GM18907 (cell line): ENCODE data around the gene OR2A2.
"Not testable (repeated sequence)": the region's sequence is repeated elsewhere in the genome, so short reads cannot be mapped to it uniquely, and the experiment has no call there.

Experiments
- ATAC-seq: cut with Tn5 transposase; IDR thresholded peaks from one replicate; pipeline ENCODE4 v1.9.1; 2021; ENCODE audit warnings: mild to moderate bottlenecking, moderate library complexity; ENCODE audit not compliant: unreplicated experiment

The OR2A2 gene, protein sequence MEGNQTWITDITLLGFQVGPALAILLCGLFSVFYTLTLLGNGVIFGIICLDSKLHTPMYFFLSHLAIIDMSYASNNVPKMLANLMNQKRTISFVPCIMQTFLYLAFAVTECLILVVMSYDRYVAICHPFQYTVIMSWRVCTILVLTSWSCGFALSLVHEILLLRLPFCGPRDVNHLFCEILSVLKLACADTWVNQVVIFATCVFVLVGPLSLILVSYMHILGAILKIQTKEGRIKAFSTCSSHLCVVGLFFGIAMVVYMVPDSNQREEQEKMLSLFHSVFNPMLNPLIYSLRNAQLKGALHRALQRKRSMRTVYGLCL

DNA sequence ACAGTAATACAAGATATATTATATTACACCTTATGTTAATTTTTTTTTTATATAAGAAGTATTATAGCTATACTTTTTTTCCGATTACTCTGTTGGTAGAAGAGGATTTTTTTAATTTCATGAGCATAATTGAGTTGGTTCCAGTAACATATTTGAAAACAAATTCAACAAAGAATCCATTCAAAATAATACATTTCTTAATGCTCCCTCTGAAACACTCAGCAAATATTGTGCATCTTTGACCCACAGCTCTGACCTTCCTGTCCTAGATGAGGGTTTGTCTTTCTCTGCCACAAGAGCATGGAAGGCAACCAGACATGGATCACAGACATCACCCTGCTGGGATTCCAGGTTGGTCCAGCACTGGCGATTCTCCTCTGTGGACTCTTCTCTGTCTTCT lies at the start of gene OR2A2:
OR2A2 (plus strand) TSS at position 301 of the 400 bp plus-strand sequence; CDS start at position 301, 0 bp downstream.
- no peak for ATAC-seq

DNA sequence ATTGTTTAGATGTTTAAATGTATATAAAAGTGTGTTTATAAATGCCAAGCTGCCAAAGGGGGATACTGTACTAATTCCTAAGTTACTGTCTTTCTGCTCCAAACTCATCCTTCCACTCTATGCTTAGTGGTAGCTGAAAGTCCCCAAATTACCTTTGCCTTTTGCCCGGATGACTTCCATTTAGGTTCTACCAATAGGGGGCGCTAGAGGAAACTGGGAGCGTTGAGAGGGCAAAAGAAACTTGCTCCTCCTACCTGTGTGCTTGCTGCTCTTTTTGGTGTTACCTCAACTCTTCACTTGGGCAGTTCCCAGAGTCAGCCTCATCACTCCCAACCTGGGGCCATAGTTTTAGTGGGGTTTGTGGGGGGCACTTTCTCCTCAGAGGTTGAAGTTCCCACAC lies 45.7 kb upstream of the OR2A2 start:
- ATAC-seq = no peak

DNA sequence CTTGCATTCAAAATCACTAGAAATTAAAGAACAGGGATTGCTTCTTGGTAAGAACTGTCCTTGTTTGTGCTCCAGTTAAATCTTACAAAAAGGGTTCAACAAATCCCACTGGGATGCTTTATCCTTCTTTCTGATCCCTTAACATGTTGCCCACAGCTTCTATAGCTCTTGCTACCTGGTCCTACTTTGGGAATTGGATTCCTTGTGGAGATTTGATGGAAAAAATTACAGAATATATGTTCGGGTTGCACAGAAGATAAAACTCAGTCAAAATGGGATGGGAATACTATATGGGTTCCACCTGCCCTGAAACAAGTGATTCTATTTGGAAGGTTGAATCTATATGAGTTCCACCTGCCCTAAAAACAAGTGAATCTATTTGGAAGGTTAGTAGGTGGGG lies 39.9 kb upstream of the OR2A2 start, which contains the start of gene OR2A25:
OR2A25 (plus strand) TSS at position 301 of the 400 bp plus-strand sequence. CDS start 4,409 bp downstream, outside the sequence.
- ATAC-seq = no peak

DNA sequence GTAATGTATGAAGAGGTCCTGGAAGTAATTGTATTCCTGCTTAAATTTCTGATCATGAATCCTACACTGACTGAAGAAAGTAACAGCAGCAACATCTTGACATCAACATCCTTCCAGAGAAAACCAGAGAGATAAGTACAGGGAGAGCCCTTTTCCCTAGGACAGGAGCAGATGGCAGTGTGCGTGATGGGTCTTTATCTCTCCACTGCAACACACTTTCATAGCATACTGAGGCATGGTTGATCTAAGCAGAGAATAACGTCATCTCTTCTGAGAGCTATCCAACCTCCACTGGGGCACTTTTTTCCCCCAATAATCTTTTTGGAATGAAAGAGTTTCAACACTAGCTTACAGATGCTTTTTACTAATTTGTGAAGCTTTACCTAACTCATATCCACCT lies 39.4 kb upstream of the OR2A2 start:
- no peak for ATAC-seq

DNA sequence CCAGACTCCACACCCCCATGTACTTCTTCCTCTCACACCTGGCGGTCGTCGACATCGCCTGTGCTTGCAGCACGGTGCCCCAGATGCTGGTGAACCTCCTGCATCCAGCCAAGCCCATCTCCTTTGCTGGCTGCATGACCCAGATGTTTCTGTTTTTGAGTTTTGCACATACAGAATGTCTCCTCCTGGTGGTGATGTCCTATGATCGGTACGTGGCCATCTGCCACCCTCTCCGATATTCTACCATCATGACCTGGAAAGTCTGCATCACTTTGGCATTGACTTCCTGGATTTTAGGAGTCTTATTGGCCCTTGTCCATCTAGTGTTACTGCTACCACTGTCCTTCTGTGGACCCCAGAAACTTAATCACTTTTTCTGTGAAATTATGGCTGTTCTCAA lies 35.0 kb upstream of the OR2A2 start:
- ATAC-seq = no peak

DNA sequence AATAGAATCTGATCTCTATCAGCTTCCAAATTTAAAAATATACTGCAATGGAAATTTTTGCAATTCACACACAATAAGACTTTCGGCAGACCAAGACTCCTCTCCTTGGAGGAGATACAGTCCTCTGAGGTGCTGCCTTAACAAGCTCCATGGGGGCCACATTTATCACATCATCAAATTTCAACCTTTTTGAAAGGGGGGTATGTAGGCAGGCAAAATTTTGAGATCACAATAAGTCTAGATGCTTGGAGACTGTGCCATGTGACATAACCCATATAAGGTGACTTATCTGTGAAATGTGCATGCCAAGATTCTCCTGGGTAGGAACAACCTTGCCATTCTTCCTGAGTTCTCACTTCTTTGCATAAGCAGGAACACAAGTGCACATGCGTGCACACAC lies 23.4 kb upstream of the OR2A2 start, which contains the start of gene OR2A12:
OR2A12 (plus strand) TSS at position 301 of the 400 bp plus-strand sequence. CDS start 8,830 bp downstream, outside the sequence.
- no peak for ATAC-seq

DNA sequence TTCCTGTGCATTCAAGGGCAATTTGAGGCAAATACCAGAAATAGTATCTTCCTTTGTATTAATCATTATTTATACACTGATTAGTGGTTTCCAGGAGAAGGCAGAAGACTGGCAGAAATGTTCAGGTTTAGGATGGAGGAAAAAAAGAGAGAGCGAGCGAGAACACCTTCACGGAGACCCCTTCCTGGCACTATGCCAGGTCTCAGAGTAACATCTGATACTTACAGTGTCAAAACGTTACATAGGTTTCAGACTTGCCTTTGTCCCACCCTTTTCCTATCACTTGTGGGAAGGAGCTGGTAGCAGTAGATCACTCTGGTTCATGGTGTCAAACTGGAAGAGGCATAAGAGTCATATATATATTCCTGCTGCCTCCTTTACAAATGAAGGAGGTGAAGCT lies 22.7 kb upstream of the OR2A2 start:
- ATAC-seq = no peak

DNA sequence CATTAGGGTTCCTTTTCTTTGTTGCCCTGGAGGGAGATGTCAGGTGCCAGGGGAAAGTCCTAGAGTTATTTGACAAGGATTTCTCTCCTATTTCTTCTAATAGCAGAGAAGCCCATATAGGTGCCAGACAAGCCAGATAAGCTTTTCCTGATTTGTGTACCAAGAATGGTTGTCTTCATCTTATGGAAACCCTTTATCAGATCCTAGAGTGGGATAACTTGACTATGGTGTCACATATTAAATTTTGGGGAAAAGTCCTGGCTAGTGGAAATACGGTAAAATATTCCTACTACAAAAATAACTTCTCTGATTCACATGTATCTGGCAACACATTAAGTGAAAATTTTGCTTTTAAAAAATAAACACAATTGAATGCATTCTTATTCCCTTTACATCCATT lies 22.2 kb upstream of the OR2A2 start:
- no peak for ATAC-seq

DNA sequence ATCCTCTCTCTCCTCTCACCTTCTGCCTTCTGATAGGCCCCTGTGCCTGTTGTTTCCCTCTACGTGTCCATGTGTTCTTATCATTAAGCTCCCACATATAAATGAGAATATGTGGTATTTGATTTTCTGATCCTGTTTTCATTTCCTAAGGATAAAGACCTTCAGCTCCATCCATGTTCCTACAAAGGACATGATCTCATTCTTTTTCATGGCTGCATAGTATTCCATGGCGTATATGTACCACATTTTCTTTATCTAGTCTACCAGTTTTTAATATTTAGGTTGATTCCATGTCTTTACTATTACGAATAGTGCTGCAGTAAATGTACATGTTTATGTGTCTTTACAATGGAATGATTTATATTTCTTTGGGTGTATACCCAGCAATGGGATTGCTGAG lies 18.7 kb upstream of the OR2A2 start:
- ATAC-seq = no peak

DNA sequence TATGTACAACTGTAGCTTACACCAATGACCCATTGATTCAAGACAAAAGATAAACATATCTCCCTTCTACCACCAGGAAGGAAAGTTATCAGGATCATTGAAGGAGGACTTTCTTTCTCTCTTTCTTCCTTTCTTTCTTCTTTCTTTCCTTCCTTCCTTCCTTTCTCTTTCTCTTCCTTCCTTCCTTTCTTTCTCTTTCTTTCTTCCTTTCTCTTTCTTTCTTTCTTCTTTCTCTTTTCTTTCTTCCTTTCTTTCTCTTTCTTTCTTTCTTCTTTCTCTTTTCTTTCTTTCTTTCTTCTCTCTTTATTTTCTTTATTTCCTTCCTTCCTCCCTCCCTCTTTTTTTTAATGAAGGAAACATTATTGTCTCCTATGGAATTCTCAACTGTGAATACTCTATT lies 10.6 kb upstream of the OR2A2 start:
- ATAC-seq = no peak

DNA sequence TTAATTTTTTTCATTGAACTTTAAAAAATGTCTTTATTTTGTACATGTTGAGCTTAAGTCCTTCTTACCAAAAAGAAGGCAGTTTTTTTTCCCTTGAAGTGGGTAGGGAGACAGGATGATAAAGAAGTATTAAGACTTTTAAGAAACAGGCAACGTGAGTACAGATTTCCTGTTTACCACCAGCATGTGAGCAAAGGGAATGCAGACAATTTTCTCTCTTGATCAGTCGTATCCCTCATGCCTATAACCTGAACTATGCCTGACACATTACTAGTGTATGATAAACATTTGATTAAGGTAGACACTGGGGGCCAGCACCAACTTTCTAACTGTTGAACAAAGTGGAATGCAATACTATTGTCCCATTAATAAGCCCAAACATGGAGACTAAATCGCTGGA lies 8.8 kb upstream of the OR2A2 start:
- ATAC-seq = no peak

DNA sequence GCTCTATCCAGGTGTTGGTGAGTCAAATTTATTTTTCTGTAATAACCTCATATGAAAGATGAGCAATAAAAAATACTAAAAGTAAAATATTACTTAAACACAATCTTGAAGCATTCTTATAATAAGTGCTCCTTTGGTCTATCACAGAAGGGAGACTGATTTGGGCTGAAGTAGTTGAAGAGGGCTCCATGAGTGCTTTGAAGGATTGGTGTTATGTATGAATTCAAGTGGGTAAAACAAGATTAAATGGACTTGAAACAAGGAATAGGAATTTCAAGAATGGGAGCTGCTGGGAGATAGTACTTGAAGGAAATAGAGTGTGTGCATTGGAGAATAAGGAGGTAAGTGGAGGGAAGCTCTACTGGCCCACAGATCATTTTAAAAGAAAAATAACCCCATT lies 7.3 kb upstream of the OR2A2 start:
- no peak for ATAC-seq

DNA sequence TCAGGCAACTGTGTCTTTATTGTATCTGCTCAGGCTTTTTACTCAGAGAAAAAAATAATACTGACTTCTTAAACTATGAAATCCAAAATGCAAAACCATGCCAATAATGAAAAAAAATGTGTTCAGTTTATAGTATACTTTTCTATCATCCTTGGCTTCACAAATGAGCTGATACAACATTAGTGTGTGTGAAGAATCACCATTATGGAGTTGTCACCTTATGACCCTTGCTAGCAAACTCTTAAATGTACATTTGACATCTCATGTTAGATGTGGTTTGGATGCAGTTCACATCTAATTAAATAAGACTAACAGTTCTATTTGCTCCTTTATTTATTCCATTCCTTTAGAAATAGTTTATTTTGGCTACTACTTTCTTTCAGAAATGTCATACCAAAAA lies 4.2 kb upstream of the OR2A2 start:
- no peak for ATAC-seq

DNA sequence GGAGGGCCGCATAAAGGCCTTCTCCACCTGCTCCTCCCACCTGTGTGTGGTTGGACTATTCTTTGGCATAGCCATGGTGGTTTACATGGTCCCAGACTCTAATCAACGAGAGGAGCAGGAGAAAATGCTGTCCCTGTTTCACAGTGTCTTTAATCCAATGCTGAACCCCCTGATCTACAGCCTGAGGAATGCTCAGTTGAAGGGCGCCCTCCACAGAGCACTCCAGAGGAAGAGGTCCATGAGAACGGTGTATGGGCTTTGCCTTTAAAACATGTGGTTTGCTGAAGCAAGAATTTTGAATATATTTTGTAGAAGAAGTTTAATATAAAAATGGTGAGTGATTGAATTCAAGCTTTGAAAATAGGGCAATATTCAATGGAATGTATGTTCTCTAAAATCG lies 889 bp downstream of the OR2A2 start:
- ATAC-seq = no peak

DNA sequence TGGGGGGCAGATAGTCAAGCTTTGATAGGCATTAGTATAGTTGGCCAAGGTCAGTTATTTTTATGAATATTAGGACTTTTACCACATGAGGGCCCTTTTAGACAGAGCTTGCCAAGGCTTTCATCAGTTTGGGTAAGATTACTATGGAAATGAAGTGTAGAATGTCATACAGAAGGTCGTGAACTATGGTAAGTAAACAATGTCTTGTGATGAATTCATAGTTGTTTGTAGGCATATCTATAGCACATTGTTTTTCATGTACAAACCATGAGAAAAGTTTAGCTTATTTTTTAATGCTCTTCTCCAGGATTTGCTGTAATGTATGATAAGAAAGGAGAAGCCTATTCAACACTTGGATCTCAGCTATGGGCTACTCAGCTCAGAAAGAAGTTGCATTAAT lies 4.3 kb downstream of the OR2A2 start:
- no peak for ATAC-seq

DNA sequence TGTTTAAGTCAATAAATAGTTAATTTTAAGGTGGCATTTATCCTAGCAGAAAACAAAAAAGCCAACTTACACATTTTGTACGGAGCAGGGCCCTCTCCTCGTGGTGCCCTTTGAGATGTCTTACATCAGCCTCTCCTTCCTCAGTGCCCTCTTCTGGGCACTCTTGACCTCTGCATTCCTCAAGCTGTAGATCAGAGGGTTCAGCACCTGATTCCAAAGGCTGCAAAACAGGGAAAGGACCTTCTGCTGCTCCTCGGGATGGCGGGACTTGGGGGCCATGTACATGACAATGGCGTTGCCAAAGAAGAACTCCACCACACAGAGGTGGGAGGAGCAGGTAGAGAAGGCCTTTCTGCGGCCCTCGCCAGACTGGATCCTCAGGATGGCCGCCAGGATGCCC lies 9.0 kb downstream of the OR2A2 start:
- ATAC-seq = no peak

DNA sequence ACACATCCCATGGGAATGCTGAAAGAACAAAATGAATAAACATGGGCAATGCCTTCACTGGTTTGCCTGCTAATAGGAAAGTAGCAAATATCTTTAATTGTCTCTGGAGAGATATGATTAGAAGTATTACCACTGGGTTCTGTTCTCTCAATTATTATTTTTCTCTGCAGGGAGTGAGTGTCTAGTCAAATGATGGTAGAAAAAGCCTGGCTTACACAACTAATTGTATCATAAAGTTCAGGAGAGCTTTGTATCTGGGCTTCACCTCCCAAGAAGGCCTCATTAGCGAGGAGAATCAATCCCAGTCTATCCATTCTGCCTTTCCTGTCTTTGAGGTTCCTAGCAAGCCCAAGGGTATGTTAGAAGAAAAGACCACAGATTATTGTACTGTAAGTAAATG lies 13.5 kb downstream of the OR2A2 start, which contains the start of gene OR2A14:
OR2A14 (plus strand) TSS at position 301 of the 400 bp plus-strand sequence. CDS start 5,937 bp downstream, outside the sequence.
- no peak for ATAC-seq

DNA sequence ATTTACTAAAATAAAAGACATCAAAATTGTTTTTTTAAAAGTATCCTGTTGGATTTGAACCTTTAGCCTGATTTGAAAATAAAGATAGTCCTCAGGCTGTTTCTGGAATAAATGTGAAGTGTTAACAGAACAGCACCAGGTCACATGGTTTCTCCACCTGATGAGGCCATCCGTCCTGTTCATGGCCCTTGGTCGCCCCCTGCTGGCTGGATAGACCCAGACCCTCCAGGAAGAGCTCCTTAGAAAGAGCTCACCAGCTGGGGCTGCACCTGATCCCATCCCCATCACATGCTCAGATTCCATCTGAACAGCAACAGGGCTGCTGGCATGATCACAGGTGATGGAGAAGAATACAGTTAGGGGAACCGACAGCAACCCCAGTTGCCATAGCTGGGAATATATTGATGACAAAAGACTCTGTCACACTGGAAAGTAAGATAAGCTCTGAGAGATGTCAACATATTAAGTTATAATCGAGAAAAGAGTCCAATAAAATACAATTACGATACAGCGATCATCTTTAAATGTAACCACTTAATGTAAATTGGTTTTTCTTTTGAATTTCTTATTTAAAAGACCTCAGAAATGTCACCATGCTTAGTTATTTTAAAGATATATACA lies 18.4 kb downstream of the OR2A2 start:
- ATAC-seq = peak; percentile 100

DNA sequence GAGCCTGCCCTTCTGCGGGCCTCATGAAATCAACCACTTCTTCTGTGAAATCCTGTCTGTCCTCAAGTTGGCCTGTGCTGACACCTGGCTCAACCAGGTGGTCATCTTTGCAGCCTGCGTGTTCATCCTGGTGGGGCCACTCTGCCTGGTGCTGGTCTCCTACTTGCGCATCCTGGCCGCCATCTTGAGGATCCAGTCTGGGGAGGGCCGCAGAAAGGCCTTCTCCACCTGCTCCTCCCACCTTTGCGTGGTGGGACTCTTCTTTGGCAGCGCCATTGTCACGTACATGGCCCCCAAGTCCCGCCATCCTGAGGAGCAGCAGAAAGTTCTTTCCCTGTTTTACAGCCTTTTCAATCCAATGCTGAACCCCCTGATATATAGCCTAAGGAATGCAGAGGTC lies 20.2 kb downstream of the OR2A2 start:
- not testable (repeated sequence) for ATAC-seq

DNA sequence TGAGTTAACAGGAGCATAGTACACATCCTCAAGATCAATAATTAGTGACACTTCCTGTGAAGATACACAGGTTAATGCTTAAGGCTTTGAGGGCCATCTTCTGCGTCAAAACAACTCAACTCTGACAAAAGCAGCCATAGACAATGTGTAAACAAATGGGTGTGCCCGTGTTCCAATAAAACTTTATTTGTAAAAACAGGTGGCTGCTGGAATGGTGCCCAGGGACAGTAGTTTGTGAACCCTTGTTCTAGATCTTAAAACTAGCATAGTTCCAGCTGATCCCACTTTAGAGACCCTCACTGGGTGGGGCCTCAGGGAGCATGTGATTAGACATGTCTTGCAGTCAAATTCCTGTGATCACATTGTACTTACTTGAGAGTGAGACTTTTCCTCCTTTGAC lies 21.3 kb downstream of the OR2A2 start:
- no peak for ATAC-seq

DNA sequence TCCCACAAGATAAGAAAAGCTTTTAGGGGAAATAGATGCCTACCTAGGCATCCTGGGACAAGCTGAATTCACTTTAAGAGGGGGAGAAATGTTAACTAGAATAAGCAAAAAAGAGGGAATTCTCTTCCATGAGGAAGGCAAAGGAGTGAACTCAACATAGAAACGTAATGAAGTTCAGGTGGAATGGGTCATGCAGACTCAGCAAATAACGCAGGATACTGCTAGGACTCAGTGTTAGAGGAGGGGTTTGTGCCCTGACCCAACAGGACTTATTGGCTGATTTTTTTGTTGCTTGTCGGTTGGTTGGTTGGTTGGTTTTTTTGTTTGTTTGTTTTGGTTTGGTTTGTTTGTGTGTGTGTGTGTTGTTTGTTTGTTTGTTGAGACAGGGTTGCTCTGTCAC lies 22.9 kb downstream of the OR2A2 start:
- ATAC-seq = no peak

DNA sequence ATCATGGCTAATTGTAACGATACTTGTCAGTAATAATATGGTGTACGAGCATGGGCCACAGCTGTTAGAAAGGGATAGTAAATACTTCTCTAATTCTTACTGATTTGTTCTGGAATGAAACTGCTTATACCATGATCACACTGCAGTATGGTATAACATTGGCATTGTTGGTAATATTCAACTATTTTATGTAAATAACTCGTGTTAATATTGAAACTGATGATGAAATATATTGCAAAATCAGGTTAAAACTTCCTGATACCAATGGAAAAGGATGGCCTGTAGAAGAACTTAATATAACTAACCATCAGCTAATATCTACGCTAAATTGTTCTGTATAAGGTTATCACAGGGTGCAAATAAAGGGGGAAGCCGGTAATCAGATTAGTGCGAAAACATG lies 23.9 kb downstream of the OR2A2 start:
- no peak for ATAC-seq
